Mesodermal cell (in vitro differentiated cells): ENCODE measurements around the gene ZDHHC24.

Experiments
- H3K27ac ChIP-seq: 2 replicates; pipeline ENCODE4 v1.7.0; 2013; ENCODE audit warnings: mild to moderate bottlenecking, low read depth, low read length, moderate library complexity; ENCODE audit not compliant: severe bottlenecking
- H3K36me3 ChIP-seq: 2 replicates; pipeline ENCODE4 v1.7.1; 2013; ENCODE audit warnings: mild to moderate bottlenecking, low read length, moderate library complexity; ENCODE audit not compliant: control insufficient read depth, insufficient read depth
- H3K4me1 ChIP-seq: one replicate; pipeline ENCODE4 v1.7.1; 2013; ENCODE audit warnings: mild to moderate bottlenecking, low read length; ENCODE audit not compliant: insufficient read depth, control insufficient read depth, poor library complexity, severe bottlenecking
- H3K4me3 ChIP-seq: 2 replicates; pipeline ENCODE4 v1.7.0; 2013; ENCODE audit warnings: low read length, control low read depth, mild to moderate bottlenecking; ENCODE audit not compliant: insufficient read depth, poor library complexity, severe bottlenecking; ENCODE audit errors: extremely low read depth
- H3K9me3 ChIP-seq: 2 replicates; pipeline ENCODE4 v1.7.1; 2013; ENCODE audit warnings: mild to moderate bottlenecking, low read length, moderate library complexity; ENCODE audit not compliant: control insufficient read depth
- WGBS, 2 experiments: methylation state at CpG; one replicate each; pipeline ENCODE4 v1.1.5; 2013; ENCODE audit warnings: missing lambda C conversion rate in 2 of 2; ENCODE audit not compliant: insufficient coverage in 2 of 2; 5-methylcytosine and 5-hydroxymethylcytosine counted together

ZDHHC24 gene

GRCh38 chr11:66529655-66530054 lies 16.2 kb downstream of the ZDHHC24 start:
- H3K9me3 ChIP-seq, result no peaks in the 10 kb centered on the region
- H3K4me1 ChIP-seq, result no peaks in the 10 kb centered on the region
- peaks cover 16% of the 10 kb centered on the region for H3K36me3 ChIP-seq
- no peak overlapping the region for H3K27ac ChIP-seq
- H3K4me3 ChIP-seq, result no peak overlapping the region
- WGBS, 2 experiments, result 94 to 95% methylated on average over 8 to 13 of the region's 13 CpGs

GRCh38 chr11:66529069-66529468 lies 16.8 kb downstream of the ZDHHC24 start:
- H3K27ac ChIP-seq, result no peak overlapping the region
- peaks cover 19% of the 10 kb centered on the region for H3K36me3 ChIP-seq
- no peaks in the 10 kb centered on the region for H3K9me3 ChIP-seq
- no peak overlapping the region for H3K4me3 ChIP-seq
- H3K4me1 ChIP-seq, result no peaks in the 10 kb centered on the region
- 88 to 94% methylated on average over 9 of the region's 10 CpGs for whole genome bisulfite sequencing, 2 experiments

GRCh38 chr11:66524304-66525040 lies 21.4 kb downstream of the ZDHHC24 start:
- H3K9me3 ChIP-seq, result no peaks in the 10 kb centered on the region
- H3K36me3 ChIP-seq, result peaks cover 45% of the 10 kb centered on the region
- 93 to 99% methylated on average over 8 of the region's 10 CpGs for WGBS, 2 experiments
- H3K4me3 ChIP-seq, result no peak overlapping the region
- H3K4me1 ChIP-seq, result no peaks in the 10 kb centered on the region
- no peak overlapping the region for H3K27ac ChIP-seq

- Histone ChIP-seq H3K4me1 (no peaks in the 10 kb centered on the region), H3K4me3 (no peak overlapping the region), H3K9me3 (no peaks in the 10 kb centered on the region), H3K36me3 (peaks cover 52% of the 10 kb centered on the region), H3K27ac (no peak overlapping the region)
- WGBS, 2 experiments, result 91 to 93% methylated on average over 8 to 11 of the region's 11 CpGs
Observed at GRCh38 chr11:66523611-66524010, 22.2 kb downstream of the ZDHHC24 start.

GRCh38 chr11:66510990-66511339 lies 34.9 kb downstream of the ZDHHC24 start:
- Histone ChIP-seq H3K4me1 (peaks cover 23% of the 10 kb centered on the region), H3K27ac (peak overlapping the region; percentile 89), H3K36me3 (peaks cover 27% of the 10 kb centered on the region), H3K9me3 (no peaks in the 10 kb centered on the region), H3K4me3 (peak overlapping the region; percentile 78)
- WGBS, 2 experiments, result 5 to 17% methylated on average over 1 to 4 of the region's 5 CpGs

- Histone ChIP-seq H3K4me3 (peak within 1 kb of the TSS; percentile 78), H3K4me1 (peaks cover 23% of the 10 kb centered on the region)
- WGBS, 2 experiments, result 7 to 9% methylated on average over 18 to 30 of the region's 31 CpGs
Observed at GRCh38 chr11:66510271-66510989, 35.4 kb downstream of the ZDHHC24 start, which contains the start of gene BBS1. Gene BBS1 (plus strand): TSS chr11:66510635. CDS start chr11:66510660, 25 bp downstream.

GRCh38 chr11:66509131-66509561 lies 36.7 kb downstream of the ZDHHC24 start:
- Histone ChIP-seq H3K27ac (peak overlapping the region; percentile 89), H3K4me3 (no peak overlapping the region), H3K9me3 (no peaks in the 10 kb centered on the region), H3K36me3 (peaks cover 30% of the 10 kb centered on the region), H3K4me1 (peaks cover 23% of the 10 kb centered on the region)
- WGBS, 2 experiments, result 90 to 96% methylated on average over 3 to 6 of the region's 7 CpGs

More at GRCh38 chr11:66510271-66510989, 35.4 kb downstream of the ZDHHC24 start, which contains the start of gene BBS1:
- Histone ChIP-seq H3K9me3 (no peaks in the 10 kb centered on the region), H3K36me3 (peaks cover 28% of the 10 kb centered on the region), H3K27ac (peak within 1 kb of the TSS; percentile 89)

- H3K4me1 ChIP-seq, result peaks cover 15% of the 10 kb centered on the region
- no peak overlapping the region for H3K27ac ChIP-seq
- peaks cover 33% of the 10 kb centered on the region for H3K36me3 ChIP-seq
- WGBS, 2 experiments, result 100% methylated on average over 1 of the region's 1 CpG; no CpG with 5 or more reads in 1 of the 2 experiments
- H3K9me3 ChIP-seq, result no peaks in the 10 kb centered on the region
- no peak overlapping the region for H3K4me3 ChIP-seq
Observed at GRCh38 chr11:66505276-66505816, 40.5 kb downstream of the ZDHHC24 start.

GRCh38 chr11:66498506-66498905 lies 47.3 kb downstream of the ZDHHC24 start:
- Histone ChIP-seq H3K27ac (no peak overlapping the region), H3K36me3 (peaks cover 42% of the 10 kb centered on the region), H3K4me1 (no peaks in the 10 kb centered on the region), H3K9me3 (no peaks in the 10 kb centered on the region), H3K4me3 (no peak overlapping the region)
- WGBS, 2 experiments, result 96 to 100% methylated on average over 1 to 4 of the region's 5 CpGs

- no peaks in the 10 kb centered on the region for H3K4me1 ChIP-seq
- no peak overlapping the region for H3K4me3 ChIP-seq
- H3K36me3 ChIP-seq, result peaks cover 39% of the 10 kb centered on the region
- H3K9me3 ChIP-seq, result no peaks in the 10 kb centered on the region
- 91 to 98% methylated on average over 15 to 16 of the region's 16 CpGs for WGBS, 2 experiments
- H3K27ac ChIP-seq, result no peak overlapping the region
Observed at GRCh38 chr11:66497206-66497605, 48.6 kb downstream of the ZDHHC24 start.
